SH-SY5Y (cell line): Measurements from ENCODE around the gene LPAR1.

Experiments
- GATA2 ChIP-seq: IDR thresholded peaks from 2 replicates; pipeline ENCODE4 v1.6.1; 2011; ENCODE audit warnings: mild to moderate bottlenecking, low read depth, low read length
- GATA3 ChIP-seq: IDR thresholded peaks from 2 replicates; pipeline ENCODE4 v1.6.1; 2011; ENCODE audit warnings: low read depth, mild to moderate bottlenecking, low read length, moderate library complexity

DNA sequence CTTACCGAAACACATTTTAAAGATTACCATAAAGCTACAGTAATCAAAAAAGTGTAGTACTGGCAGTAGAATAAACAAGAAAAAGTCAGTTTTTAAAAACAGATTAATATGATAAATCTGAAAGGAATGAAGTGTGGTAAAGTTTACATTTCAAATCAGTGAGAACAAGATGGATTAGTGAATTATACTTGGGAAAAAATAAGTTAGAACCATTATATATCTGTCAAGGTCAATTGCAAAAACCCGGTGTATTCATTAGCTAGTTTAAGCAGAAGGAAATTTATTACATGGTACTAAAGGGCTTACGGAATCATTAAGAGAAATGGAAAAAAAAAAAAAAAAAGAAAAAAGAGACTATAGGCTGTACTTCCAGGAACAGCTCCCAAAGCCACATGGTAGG, 205.3 kb downstream of the LPAR1 start:
- TF ChIP-seq GATA2 = no peak
- no peak for TF ChIP-seq GATA3
